Keratinocyte (primary cell): ENCODE measurements around the gene GPR158.

ENCODE experiments used
- CTCF ChIP-seq, 3 experiments: IDR thresholded peaks in 1 of 3; conservative IDR thresholded peaks in 1 of 3; optimal IDR thresholded peaks in 1 of 3; 2 replicates in 2 of 3; 3 replicates in 1 of 3; pipeline versions ENCODE3 to v1.5.1; 2011; ENCODE audit warnings: low read length in 3 of 3, mild to moderate bottlenecking in 3 of 3, moderate library complexity in 2 of 3, control low read depth in 1 of 3, inconsistent platforms in 1 of 3; ENCODE audit not compliant: insufficient read depth in 2 of 3; ENCODE audit errors: extremely low read depth in 1 of 3
- EZH2 ChIP-seq: IDR thresholded peaks from one replicate; pipeline ENCODE4 v1.6.1; 2012; ENCODE audit warnings: inconsistent platforms, mild to moderate bottlenecking, low read length, moderate library complexity

GRCh38 chr10:25169740-25170139 is 5.1 kb upstream of the GPR158 start:
- TF ChIP-seq CTCF (optimal IDR thresholded peaks at IDR 0.05 in 1 of 3, IDR thresholded peaks at IDR 0.05 in 1 of 3, conservative IDR thresholded peaks at IDR 0.05 in 1 of 3; ENCODE audit: extremely low read depth in 1 of 3, insufficient read depth in 2 of 3, low read length in 3 of 3) (no peak), EZH2 (no peak)
